Measurements from ENCODE around the gene MISFA.
"Not testable (repeated sequence)": the region's sequence is repeated elsewhere in the genome, so short reads cannot be mapped to it uniquely, and the experiment has no call there.

MISFA gene

GRCh38 chr11:18641677-18642076 is 42.1 kb downstream of the MISFA start:
- no peak for TF ChIP-seq CTCF (conservative IDR thresholded peaks at IDR 0.05; ENCODE audit: low read length)

GRCh38 chr11:18643034-18643433 is 43.4 kb downstream of the MISFA start:
- H3K4me3 ChIP-seq (ENCODE audit: low read length); DNase-seq (ENCODE audit: low read depth): not testable (repeated sequence)

More at GRCh38 chr11:18641677-18642076, 42.1 kb downstream of the MISFA start:
- no peak overlapping the region for H3K4me3 ChIP-seq (ENCODE audit: low read length)
- DNase-seq (ENCODE audit: low read depth), result no peak

GRCh38 chr11:18650353-18650752 is 50.8 kb downstream of the MISFA start:
- no peak for DNase-seq (ENCODE audit: low read depth)
- no peak overlapping the region for H3K4me3 ChIP-seq (ENCODE audit: low read length)
- TF ChIP-seq CTCF (conservative IDR thresholded peaks at IDR 0.05; ENCODE audit: low read length), result no peak

GRCh38 chr11:18650859-18651557 is 51.4 kb downstream of the MISFA start:
- H3K4me3 ChIP-seq (ENCODE audit: low read length), result no peak overlapping the region
- peak; percentile 48 for DNase-seq (ENCODE audit: low read depth)
- TF ChIP-seq CTCF (conservative IDR thresholded peaks at IDR 0.05; ENCODE audit: low read length), result peak; percentile 64
